HG03460 (cell line): ENCODE results near the gene CDKL4.
"Not testable (repeated sequence)": the region's sequence is repeated elsewhere in the genome, so short reads cannot be mapped to it uniquely, and the experiment has no call there.

ENCODE experiments used
- ATAC-seq: cut with Tn5 transposase; IDR thresholded peaks from one replicate; pipeline ENCODE4 v1.9.1; 2021; ENCODE audit not compliant: unreplicated experiment

Gene CDKL4

DNA sequence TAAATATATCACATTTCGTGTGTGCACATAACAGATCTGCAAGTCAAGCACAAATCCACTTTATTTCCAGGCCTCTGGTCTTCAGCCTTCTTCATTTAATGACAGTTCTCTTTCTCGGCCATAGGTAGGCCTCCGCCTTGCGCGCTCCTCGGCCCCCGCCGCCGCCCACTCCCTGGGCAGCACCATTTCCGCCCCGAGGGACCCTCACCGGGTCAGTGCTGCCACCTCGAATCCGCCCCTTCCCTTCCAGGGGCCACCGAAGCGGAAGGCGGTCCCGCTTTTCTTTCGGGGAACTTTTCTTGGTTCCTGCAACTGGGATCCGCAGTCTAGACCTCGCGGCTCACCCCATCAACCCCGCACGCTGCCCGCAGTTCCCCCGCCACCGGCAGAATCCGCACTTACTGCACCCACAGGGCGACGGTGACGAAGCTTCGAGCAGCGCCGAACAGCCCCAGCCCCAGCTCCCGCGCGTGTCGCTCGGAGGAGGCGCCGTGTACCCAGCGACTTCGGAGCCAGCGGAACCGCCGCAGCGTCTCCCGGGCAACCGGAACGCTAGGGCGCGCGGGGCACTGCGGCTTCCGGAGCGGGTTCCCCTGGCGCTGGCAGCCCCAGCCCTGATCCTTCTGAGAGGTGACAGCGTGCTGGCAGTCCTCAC, at the start of gene CDKL4:
Gene CDKL4 (minus strand): TSS at position 502 of the 655 bp plus-strand sequence.
- ATAC-seq = peak; percentile 49

DNA sequence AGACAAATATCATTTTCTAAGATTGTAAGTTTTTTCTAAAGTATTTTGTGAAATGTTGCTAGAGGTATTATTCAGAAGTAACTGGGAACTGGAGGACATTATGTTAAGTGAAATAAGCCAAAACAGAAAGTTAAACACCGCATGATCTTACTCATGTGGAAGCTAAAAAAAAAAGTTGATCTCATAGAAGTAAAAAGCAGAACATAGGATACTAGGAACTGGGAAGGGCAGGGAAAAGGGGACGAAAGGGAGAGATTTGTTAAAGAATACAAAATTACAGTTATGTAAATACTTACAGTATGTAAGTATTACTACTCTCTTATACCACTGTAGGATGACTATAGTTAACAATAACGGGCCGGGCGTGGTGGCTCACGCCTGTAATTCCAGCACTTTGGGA, 46.7 kb upstream of the CDKL4 start:
- ATAC-seq = no peak

GRCh38 chr2:39289609-39290008, 45.8 kb upstream of the CDKL4 start:
- ATAC-seq = no peak

DNA sequence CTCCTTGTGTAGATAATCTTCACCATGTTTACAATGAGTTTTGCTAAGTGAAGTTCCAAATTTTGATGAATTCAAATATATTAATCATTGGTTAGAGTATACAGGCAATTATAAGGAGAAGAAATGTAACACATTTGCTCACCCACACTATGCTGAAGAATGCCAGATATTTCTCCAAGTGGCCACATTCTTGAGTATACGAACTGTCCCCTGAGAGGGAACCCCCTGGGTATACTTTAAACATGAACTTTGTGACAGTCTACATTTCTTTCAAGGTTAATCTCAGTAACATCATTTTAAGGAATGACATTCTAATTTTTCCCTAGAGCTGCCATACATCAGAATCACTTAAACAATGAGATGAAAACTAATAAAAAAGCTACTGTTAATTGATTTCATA, 39.8 kb upstream of the CDKL4 start:
- ATAC-seq = no peak

- no peak for ATAC-seq
These were observed 37.6 kb upstream of the CDKL4 start for GRCh38 chr2:39281391-39281790.

DNA sequence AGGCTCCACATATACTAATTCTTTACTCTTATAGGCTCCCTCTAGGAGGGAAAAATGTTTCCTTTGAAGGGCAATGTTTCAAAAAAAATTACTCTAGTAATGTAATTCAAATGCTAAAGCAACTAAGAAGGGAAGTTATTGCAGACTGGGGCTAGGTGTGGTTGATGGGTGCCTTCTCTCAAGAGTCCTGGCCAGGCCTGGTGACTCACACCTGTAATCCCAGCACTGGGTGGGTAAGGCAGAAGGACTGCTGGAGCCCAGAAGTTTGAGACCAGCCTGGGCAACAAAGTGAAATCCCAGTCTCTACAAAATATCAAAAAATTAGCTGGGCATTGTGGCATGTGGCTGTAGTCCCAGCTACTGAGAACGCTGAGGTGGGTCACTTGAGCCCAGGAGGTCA, 31.2 kb upstream of the CDKL4 start:
- no peak for ATAC-seq

DNA sequence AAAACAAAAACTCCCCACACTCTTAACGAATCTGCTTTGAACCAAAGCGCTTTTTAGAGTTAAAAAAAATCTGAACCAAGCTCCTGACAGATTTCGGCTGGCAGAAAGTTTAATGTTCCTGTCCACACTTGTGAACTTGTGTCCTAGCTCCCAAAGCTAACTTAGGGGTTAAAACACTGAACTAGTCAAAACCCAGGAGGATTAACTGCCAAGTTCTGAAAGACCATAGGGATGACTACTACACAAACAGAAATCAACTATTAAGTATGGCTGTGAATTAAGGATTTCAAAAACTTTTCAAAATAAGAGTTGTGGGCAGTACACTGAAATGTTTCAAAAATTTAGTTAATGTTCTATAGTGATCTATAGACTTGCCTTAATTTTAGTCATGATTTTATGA, 26.2 kb upstream of the CDKL4 start:
- no peak for ATAC-seq

GRCh38 chr2:39266916-39267434, 23.2 kb upstream of the CDKL4 start:
- no peak for ATAC-seq

GRCh38 chr2:39266139-39266805, 22.5 kb upstream of the CDKL4 start:
- ATAC-seq = peak; percentile 82

DNA sequence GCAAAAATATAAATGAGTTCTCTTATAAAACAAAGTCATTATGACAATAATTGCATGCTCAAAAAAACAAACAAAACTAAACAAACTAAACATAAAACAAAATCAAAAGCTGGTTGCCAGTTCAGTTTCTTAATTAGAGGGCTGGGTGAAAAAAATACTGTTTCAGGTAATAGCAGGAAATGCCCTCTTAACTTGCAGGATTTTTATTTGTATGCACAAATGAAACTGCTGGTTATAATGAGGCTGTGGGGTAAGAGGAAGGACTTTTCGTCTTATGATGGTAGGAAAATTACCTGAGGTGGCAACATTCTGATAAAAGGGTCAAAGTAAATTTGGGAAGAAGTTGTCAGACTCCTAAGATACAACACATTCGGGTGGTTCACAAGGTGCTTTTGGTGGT, 21.5 kb upstream of the CDKL4 start:
- ATAC-seq = no peak

DNA sequence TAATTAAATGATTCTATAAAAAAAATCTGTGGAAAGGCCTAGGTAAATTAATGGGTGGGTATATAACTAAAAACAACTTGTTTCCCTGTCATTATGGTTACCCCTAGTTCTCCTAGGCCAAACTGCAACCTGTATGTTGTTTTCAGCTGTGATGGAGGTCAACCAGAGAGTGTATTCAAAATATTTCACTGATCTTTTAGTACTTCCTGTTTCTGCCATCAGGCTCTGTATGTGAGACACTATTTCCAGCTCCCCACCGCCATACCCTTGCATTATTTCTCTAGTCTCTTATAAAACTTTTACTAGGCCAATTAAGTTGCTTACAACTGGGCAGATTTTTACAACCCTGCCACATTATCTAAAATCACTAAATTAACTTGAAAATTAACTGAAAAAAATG, 21.0 kb upstream of the CDKL4 start:
- peak; percentile 57 for ATAC-seq

DNA sequence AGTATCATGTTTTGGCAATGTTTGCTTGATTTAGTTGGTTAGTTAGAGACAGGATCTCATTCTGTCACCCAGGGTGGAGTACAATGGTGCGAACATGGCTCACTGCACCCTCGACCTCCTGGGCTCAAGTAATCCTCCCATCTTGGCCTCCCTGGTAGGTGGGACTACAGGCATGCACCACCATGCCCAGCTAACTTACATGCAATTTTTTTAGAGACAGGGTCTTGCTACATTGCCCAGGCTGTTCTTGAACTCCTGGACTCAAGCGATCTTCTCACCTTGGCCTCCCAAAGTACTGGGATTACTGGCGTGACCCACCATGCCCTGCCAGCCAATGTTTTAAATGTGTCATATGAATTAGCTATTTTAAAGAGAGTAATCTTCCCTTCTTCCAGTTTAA, 16.3 kb upstream of the CDKL4 start:
- ATAC-seq = no peak

GRCh38 chr2:39256040-39256439, 12.3 kb upstream of the CDKL4 start:
- ATAC-seq = no peak

DNA sequence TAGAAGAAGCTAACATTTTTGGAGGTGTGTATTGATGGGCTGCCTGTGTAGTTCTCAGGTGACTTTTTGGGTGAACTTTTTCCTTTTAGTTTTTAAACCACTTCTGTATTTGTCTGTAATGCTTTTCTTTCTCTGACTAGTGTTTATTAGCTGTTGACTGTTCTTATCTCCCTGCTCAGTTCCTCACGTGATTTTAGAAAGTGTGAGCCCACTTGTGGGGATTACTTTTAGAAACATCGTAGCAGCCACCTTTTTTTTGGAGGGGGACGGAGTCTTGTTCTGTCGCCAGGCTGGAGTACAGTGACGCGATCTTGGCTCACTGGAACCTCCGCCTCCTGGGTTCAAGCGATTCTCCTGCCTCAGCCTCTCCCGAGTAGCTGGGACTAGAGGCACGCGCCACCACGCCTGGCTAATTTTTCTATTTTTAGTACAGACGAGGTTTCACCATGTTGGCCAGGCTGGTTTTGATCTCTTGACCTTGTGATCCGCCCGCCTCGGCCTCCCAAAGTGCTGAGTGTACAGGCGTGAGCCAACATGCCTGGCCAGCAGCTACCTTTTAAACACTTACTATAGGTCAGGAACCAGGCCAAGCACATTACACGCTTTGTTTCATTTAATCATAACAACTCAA, 9.2 kb upstream of the CDKL4 start:
- no peak for ATAC-seq

DNA sequence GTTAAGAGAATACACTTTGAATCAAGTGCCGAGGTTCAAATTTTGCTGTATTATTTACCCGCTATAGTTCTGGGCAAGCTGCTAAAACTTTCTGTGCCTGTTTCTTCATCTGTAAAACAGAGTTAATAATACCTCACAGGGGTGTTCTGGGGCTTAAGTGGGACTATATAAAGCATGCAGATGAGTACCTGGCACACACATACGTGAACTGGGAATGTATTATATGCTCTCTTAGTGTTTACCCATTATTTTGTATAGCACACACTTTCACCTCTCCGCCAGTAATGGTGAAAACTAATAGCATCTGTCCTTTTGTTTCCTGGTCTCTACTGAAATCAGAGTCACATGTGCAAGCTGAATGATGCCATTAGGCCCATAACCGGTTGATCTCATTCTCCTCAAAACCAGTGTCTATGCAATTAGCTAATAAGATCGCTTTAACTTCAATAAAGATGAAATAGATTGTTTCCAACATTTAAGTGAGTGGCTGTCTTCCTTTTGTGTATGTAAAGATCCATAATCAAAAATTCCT, 3.8 kb upstream of the CDKL4 start:
- no peak for ATAC-seq

DNA sequence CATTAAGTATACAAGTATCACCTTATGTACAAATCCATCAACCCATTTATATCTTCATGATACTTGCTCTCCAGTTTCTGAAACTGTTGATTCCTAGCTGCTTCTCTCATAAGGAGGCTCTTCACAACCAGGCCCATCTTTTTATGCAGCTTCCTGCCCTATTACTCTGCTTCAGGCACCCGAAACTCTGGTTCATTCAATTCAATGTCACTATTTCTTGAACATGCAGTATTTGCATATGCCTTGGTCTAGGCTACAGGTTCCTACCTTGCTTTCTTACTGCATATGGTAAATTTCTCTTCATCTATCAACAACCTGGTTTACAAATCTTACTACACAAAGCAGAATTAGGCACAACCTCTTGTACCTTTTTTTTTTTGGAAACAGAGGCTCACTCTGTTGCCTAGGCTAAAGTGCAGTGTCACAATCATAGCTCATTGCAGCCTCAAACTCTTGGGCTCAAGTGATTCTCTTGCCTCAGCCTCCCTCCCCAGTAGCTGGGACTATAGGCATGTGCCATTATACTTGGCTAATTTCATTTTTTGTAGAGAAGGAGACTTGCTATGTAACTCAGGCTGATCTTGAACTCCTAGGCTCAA, 2.7 kb upstream of the CDKL4 start:
- ATAC-seq = no peak

DNA sequence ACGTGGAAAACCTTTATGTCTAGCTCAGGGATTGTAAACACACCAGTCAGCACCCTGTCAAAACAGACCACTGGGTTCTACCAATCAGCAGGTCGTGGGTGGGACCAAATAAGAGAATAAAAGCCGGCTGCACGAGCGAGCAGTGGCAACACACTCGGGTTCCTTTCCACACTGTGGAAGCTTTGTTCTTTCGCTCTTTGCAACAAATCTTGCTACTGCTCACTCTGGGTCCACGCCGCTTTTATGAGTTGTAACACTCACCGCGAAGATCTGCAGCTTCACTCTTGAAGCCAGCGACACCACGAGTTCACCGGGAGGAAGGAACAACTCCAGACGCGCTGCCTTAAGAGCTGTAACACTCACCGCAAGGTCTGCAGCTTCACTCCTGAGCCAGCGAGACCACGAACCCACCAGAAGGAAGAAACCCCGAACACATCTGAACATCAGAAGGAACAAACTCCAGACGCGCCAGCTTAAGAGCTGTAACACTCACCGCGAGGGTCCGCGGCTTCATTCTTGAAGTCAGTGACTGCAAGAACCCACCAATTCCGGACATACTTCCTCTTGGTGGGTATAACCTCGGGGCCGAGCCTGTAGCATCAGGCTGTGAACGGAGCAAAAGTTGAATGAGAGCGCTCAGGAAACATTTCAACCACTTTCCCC, 1.3 kb upstream of the CDKL4 start:
- not testable (repeated sequence) for ATAC-seq

GRCh38 chr2:39244241-39244862, 582 bp upstream of the CDKL4 start:
- ATAC-seq = not testable (repeated sequence)

- no peak for ATAC-seq
These were observed 2.2 kb downstream of the CDKL4 start for GRCh38 chr2:39241588-39241987.

- ATAC-seq = no peak
These were observed 3.0 kb downstream of the CDKL4 start for GRCh38 chr2:39240758-39241157.

- no peak for ATAC-seq
These were observed 9.0 kb downstream of the CDKL4 start for GRCh38 chr2:39234754-39235153.
